ENCODE measurements around the gene MEF2D.

MEF2D gene

DNA sequence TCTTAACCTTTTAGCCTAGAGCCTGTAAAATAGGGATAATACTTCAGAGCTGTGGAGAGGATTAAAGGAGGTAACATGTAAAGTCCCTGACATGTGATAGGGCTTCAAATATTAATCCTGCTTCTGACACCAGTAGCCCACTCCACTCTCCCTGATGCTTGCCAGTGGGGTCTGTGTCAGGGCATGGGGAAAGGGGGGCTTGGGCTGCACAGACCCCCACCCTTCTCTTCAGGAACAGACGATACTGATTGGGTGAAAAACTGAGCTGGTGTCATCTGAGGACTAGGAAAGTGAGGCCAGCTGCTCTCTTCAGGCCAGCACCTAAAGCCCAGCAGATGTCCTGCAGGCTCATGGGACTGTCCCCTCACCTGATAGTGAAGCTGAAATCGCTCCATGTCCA is 27.0 kb upstream of the MEF2D start:
- H3K27me3 ChIP-seq, result no peaks in the 10 kb centered on the region
- H3K4me3 ChIP-seq, result no peak overlapping the region
- no peak for TF ChIP-seq Cebpa-rat (IDR thresholded peaks at IDR 0.05)
- peaks cover 63% of the 10 kb centered on the region for H3K36me3 ChIP-seq
- H4K20me1 ChIP-seq, result no peaks in the 10 kb centered on the region
- H3K9me3 ChIP-seq, result no peaks in the 10 kb centered on the region
- peaks cover 55% of the 10 kb centered on the region for H3K4me1 ChIP-seq
- H3K4me2 ChIP-seq, result no peak overlapping the region
- H3K9ac ChIP-seq, result no peak overlapping the region
- peak overlapping the region; percentile 45; the same call in 1 of the 2 replicates for H3K27ac ChIP-seq

DNA sequence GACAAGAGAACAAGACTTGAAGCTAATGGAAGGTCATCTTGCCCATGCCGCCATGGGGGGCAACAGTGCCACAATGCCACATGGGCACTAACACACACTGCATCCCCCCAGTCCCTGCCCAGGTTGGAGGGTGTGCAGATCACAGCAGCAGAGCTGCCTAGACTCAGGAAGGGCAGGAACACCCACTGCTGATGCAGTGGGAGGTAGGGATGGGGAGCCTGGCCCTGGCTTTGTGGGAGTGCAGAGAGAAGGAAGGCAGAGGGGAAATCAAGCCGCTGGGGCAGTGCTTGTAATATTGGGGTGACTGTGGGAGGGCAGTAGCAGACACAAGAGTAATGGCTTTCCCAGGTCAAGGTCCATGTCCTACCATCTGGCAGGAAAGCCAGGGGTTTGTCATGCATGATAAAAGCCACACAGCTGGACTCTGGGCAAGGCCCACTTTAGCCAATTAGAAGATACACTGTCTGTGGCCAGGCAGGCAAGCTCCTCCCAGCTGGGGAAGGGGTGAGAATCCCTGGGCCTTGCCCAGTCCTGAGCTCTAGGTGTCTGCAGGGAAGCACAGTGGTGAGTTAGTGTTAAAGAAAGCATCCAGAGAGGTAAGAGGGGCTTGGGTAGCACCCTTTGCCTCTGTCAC is 25.4 kb upstream of the MEF2D start:
- Histone ChIP-seq H3K4me2 (peak overlapping the region; percentile 93), H3K9ac (peak overlapping the region; percentile 78; the same call in 1 of the 2 replicates)

DNA sequence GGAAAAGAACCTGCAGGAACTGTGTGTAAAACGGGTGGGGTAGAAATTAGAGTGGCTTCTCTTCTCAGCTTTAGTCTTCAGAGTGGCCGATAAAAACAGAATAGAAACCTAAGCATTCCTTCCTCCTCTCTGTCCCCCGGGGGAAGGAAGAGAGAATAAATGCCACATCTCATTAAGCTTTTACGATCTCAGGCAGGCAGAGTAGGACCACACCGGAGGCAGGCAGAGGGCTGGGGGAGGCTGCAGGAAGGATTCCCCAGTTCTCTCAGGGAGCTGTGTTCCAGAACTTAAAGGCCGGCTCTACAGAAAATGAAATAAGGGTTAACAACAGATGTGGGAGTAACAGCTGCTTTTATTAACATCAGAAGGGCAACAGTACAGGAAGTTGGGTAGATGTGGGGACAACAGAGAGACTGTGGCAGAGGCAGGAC is 24.5 kb upstream of the MEF2D start:
- Histone ChIP-seq H3K9me3 (no peaks in the 10 kb centered on the region), H3K27ac (peak overlapping the region; percentile 70), H3K4me3 (peak overlapping the region; percentile 55), H4K20me1 (no peaks in the 10 kb centered on the region), H3K4me1 (peaks cover 55% of the 10 kb centered on the region), H3K36me3 (peaks cover 38% of the 10 kb centered on the region), H3K27me3 (no peaks in the 10 kb centered on the region), H3K4me2 (peak overlapping the region; percentile 93), H3K9ac (peak overlapping the region; percentile 78)
- TF ChIP-seq Cebpa-rat (IDR thresholded peaks at IDR 0.05), result no peak

More for the DNA sequence above, 25.4 kb upstream of the MEF2D start:
- peaks cover 46% of the 10 kb centered on the region for H3K36me3 ChIP-seq
- H3K4me1 ChIP-seq, result peaks cover 55% of the 10 kb centered on the region
- TF ChIP-seq Cebpa-rat (IDR thresholded peaks at IDR 0.05), result no peak
- no peaks in the 10 kb centered on the region for H3K27me3 ChIP-seq
- H3K27ac ChIP-seq, result peak overlapping the region; percentile 70
- H3K4me3 ChIP-seq, result peak overlapping the region; percentile 55; the same call in 1 of the 2 replicates
- no peaks in the 10 kb centered on the region for H3K9me3 ChIP-seq
- no peaks in the 10 kb centered on the region for H4K20me1 ChIP-seq

DNA sequence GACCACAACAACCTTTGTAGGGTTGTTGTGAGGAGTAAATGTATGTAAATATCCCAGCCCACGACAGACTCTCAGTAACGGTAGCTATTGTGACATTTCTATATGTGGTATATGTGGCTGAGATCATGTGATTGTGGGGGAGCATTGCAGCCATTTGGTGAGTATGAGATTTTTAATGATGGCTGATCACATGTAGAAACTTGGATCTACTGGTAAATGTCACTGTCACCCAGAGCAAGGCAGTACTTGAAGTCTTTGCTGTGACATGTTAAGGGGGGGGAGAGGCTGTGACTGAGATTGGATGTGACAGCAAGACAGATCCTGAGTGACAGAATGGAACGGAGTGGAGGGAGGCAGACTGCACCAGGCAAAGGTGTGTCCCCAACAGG is 23.9 kb upstream of the MEF2D start:
- H3K27me3 ChIP-seq, result no peaks in the 10 kb centered on the region
- H3K4me3 ChIP-seq, result peak overlapping the region; percentile 55
- peaks cover 55% of the 10 kb centered on the region for H3K4me1 ChIP-seq
- peak overlapping the region; percentile 93 for H3K4me2 ChIP-seq
- H3K9ac ChIP-seq, result peak overlapping the region; percentile 78
- TF ChIP-seq Cebpa-rat (IDR thresholded peaks at IDR 0.05), result peak; percentile 50; the same call in 1 of the 2 replicates
- H3K9me3 ChIP-seq, result no peaks in the 10 kb centered on the region
- H3K27ac ChIP-seq, result peak overlapping the region; percentile 70
- no peaks in the 10 kb centered on the region for H4K20me1 ChIP-seq
- peaks cover 32% of the 10 kb centered on the region for H3K36me3 ChIP-seq

DNA sequence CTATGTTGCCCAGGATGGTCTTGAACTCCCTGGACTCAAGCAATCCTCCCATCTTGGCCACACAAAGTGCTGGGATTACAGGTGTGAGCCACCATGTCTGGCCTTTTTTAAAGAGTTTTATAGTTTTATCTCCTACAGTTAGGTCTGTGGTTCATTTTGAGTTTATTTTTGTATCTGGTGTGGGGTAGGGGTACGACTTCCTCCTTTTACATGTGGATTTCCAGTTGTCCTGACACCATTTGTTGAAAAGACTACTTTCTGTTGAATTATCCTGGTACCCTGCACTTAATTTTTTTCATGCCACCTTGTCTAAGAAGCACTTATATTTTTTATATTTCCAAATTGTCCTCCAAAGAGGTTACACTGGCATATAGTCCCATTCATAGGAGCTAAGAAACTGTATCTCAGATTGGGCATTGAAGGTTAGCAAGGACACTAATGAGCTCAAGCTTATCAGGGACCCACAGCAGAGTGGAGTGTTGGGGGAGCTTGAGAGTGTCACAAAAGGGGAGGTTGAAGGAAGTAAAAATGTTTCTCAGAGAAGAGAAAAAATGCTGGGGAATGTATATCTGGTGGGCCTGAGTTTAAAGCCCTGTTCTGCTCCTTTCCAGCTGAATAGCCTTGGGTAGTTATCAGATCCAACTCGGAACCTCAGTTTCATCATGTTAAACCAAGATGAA is 23.4 kb upstream of the MEF2D start:
- Histone ChIP-seq H3K27ac (peak overlapping the region; percentile 70), H3K4me2 (peak overlapping the region; percentile 93)
- no peak for TF ChIP-seq Cebpa-rat (IDR thresholded peaks at IDR 0.05)

DNA sequence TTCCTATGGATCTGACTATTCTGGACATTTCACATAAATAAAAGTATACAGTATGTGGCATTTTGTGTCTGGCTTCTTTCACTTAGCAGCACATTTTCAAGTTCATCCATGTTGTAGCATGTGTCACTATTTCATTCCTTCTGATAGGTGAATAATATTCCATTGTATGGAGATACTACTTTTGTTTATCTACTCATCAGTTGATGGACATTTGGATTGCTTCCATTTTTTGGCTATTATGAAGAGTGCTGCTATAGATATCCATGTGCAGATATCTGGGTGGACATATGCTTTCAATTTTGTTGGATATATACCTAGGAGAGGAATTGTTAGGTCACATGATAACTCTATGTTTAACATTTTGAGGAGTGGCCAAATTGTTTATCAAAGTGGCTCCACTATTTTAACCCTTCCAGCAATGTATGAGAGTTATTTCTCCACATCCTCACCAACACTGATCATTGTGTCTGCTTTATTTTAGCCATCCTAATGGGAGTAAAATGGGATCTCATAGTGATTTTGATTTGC is 21.9 kb upstream of the MEF2D start:
- no peaks in the 10 kb centered on the region for H4K20me1 ChIP-seq
- peaks cover 12% of the 10 kb centered on the region for H3K36me3 ChIP-seq
- peaks cover 42% of the 10 kb centered on the region for H3K4me1 ChIP-seq
- peak overlapping the region; percentile 6; the same call in 1 of the 2 replicates for H3K4me2 ChIP-seq
- H3K9me3 ChIP-seq, result no peaks in the 10 kb centered on the region
- H3K27ac ChIP-seq, result peak overlapping the region; percentile 70; the same call in 1 of the 2 replicates
- no peak for TF ChIP-seq Cebpa-rat (IDR thresholded peaks at IDR 0.05)
- no peaks in the 10 kb centered on the region for H3K27me3 ChIP-seq
- H3K9ac ChIP-seq, result no peak overlapping the region
- no peak overlapping the region for H3K4me3 ChIP-seq

More for the DNA sequence above, 23.4 kb upstream of the MEF2D start:
- H4K20me1 ChIP-seq, result no peaks in the 10 kb centered on the region
- no peaks in the 10 kb centered on the region for H3K9me3 ChIP-seq
- 0 out of 2 replicates have a peak overlapping the region, but pooled peaks have one; percentile 55 for H3K4me3 ChIP-seq
- peak overlapping the region; percentile 78 for H3K9ac ChIP-seq
- peaks cover 55% of the 10 kb centered on the region for H3K4me1 ChIP-seq
- peaks cover 26% of the 10 kb centered on the region for H3K36me3 ChIP-seq
- no peaks in the 10 kb centered on the region for H3K27me3 ChIP-seq

DNA sequence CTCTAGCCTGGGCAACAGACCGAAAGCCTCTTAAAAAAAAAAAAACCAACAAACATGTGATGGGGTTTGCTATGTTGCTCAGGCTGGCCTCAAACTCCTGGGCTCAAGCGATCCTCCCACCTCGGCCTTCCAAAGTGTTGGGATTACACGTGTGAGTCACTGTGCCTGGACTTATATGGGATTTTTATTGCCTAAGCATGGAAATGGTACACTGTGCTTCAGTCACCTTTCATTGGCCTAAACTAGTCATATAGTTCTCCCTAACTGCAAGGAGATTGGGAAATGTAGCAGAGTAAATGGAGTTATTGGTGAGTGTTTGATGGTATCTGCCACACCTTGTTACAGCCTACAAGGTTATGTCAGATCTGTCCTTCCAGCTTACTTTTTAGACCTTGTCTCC is 17.2 kb upstream of the MEF2D start:
- no peaks in the 10 kb centered on the region for H3K9me3 ChIP-seq
- H3K9ac ChIP-seq, result no peak overlapping the region
- no peaks in the 10 kb centered on the region for H3K27me3 ChIP-seq
- H3K4me1 ChIP-seq, result peaks cover 2% of the 10 kb centered on the region; the same call in 1 of the 2 replicates
- H3K4me3 ChIP-seq, result no peak overlapping the region
- H3K4me2 ChIP-seq, result no peak overlapping the region
- H3K27ac ChIP-seq, result no peak overlapping the region
- no peaks in the 10 kb centered on the region for H3K36me3 ChIP-seq
- TF ChIP-seq Cebpa-rat (IDR thresholded peaks at IDR 0.05), result no peak
- no peaks in the 10 kb centered on the region for H4K20me1 ChIP-seq

DNA sequence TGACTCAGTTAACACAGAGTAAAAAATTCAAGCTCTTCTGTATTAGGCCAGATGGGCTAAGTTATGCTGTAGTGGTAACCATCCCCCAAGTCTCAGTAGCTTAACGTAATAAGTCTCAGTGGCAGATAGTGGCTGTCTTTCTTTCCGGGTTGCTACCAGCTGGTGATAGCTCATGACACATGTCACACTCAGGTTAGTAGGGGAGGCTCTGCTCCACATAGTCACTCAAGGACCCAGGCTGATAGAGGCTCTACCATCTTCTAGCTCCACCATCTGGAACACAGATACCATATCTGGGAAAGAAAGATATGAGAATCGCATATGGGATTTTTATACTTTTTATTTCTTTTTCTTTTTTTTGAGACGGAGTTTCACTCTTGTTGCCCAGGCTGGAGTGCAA is 16.2 kb upstream of the MEF2D start:
- H3K4me2 ChIP-seq, result no peak overlapping the region
- H3K9me3 ChIP-seq, result no peaks in the 10 kb centered on the region
- H3K9ac ChIP-seq, result no peak overlapping the region
- H3K27ac ChIP-seq, result no peak overlapping the region
- no peaks in the 10 kb centered on the region for H3K36me3 ChIP-seq
- no peaks in the 10 kb centered on the region for H3K27me3 ChIP-seq
- H3K4me1 ChIP-seq, result peaks cover 6% of the 10 kb centered on the region; the same call in 1 of the 2 replicates
- TF ChIP-seq Cebpa-rat (IDR thresholded peaks at IDR 0.05), result no peak
- H3K4me3 ChIP-seq, result no peak overlapping the region
- H4K20me1 ChIP-seq, result no peaks in the 10 kb centered on the region

DNA sequence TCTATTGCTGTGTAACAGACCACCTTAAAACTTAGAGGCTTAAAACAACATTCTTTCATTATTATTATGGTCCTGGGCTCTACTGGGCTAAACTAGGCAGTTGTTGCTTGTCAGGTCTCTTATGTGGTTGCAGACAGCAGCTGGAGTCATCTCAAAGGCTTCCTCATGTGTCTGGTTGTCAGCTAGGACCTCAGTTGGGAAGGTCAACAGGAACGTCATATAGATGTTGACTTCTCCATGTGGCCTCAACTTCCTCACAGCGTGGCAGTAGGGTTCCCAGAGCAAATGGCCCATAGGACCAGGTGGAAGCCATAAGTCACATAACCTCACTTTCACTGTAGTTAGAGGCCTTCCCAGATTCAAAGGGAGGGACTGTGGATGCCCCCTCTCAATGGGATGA is 15.4 kb upstream of the MEF2D start:
- H3K36me3 ChIP-seq, result no peaks in the 10 kb centered on the region
- no peak for TF ChIP-seq Cebpa-rat (IDR thresholded peaks at IDR 0.05)
- no peaks in the 10 kb centered on the region for H3K9me3 ChIP-seq
- H3K4me3 ChIP-seq, result no peak overlapping the region
- no peak overlapping the region for H3K9ac ChIP-seq
- H3K27me3 ChIP-seq, result no peaks in the 10 kb centered on the region
- no peak overlapping the region for H3K27ac ChIP-seq
- H4K20me1 ChIP-seq, result no peaks in the 10 kb centered on the region
- no peak overlapping the region for H3K4me2 ChIP-seq
- peaks cover 6% of the 10 kb centered on the region; the same call in 1 of the 2 replicates for H3K4me1 ChIP-seq

DNA sequence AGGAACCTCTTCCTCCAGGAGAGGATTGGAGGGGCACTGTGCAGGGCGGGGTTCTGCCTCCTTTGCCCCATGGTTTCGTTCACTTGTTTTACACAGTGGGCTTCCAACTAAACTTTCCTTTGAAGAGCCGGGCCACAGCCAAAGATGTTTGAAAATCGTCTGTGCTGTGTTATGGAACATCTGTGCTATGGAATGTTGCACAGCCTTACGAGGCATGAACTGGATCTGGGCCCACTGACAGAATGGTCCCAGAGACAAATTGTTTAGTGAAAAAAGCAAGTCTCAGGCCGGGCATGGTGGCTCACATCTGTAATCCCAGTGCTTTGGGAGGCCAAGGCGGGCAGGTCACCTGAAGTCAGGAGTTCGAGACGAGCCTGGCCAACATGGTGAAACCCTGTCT is 12.6 kb upstream of the MEF2D start:
- Histone ChIP-seq H3K9ac (no peak overlapping the region), H3K27ac (no peak overlapping the region), H3K4me2 (no peak overlapping the region), H3K36me3 (no peaks in the 10 kb centered on the region), H3K4me3 (no peak overlapping the region), H3K27me3 (no peaks in the 10 kb centered on the region), H3K4me1 (peaks cover 24% of the 10 kb centered on the region), H4K20me1 (no peaks in the 10 kb centered on the region), H3K9me3 (no peaks in the 10 kb centered on the region)
- TF ChIP-seq Cebpa-rat (IDR thresholded peaks at IDR 0.05), result no peak

All from BLaER1 (cell line).